PC-9 (cell line): ENCODE results near the gene ITIH3. TPM values are rescaled to one million over a fixed set of nuclear protein-coding genes. Genes with fewer than 3 reads are reported as not detected.

Experiments used
- BruUV-seq: library from RNA; stranded (reverse); fragments of 400-500 nt; replicated peaks from 2 replicates; lab custom pipeline; 2021; lab: Mats Ljungman, UMichigan
- CTCF ChIA-PET: fragments of 300-600 bp; sonication (Branson Sonifier 250); formaldehyde crosslinking; loops from one replicate; lab custom pipeline; 2022; ENCODE audit warnings: antibody characterized with exemption; lab: Charles Lee
- POLR2A ChIA-PET: fragments of 300-600 bp; sonication (Branson Sonifier 250); formaldehyde crosslinking; loops from one replicate; lab custom pipeline; 2022; ENCODE audit warnings: antibody characterized with exemption; ENCODE audit not compliant: unreplicated experiment; lab: Charles Lee
- DNase-seq, 2 experiments: peaks; one replicate each; pipeline versions ENCODE4 v3.0.0 to v3.0.0-alpha.2; 2015 to 2022; ENCODE audit warnings: mixed read lengths in 1 of 2
- H2AFZ ChIP-seq: fragments of 200-600 bp; sonication (generic); 2 replicates; pipeline ENCODE4 v1.8.1; 2017; ENCODE audit warnings: antibody characterized with exemption
- H3F3A ChIP-seq: fragments of 200-600 bp; sonication (generic); 2 replicates; pipeline ENCODE4 v1.8.1; 2017; ENCODE audit warnings: antibody characterized with exemption, mild to moderate bottlenecking, low read depth; ENCODE audit not compliant: insufficient read depth
- H3K27ac ChIP-seq: fragments of 200-600 bp; sonication (generic); 2 replicates; pipeline ENCODE4 v1.6.1; 2016; ENCODE audit warnings: mixed run types
- H3K27me3 ChIP-seq: fragments of 200-600 bp; sonication (generic); 2 replicates; pipeline ENCODE4 v1.6.1; 2016; ENCODE audit warnings: low read depth, mixed run types; ENCODE audit not compliant: insufficient read depth
- H3K36me3 ChIP-seq: fragments of 200-600 bp; sonication (generic); 2 replicates; pipeline ENCODE4 v1.6.1; 2016; ENCODE audit warnings: low read depth, mixed run types
- H3K4me1 ChIP-seq: fragments of 200-600 bp; sonication (generic); replicated peaks from 2 replicates; pipeline ENCODE4 v1.6.1; 2016; ENCODE audit warnings: mixed run types; ENCODE audit not compliant: insufficient read depth
- H3K4me2 ChIP-seq: fragments of 200-600 bp; sonication (generic); 2 replicates; pipeline ENCODE4 v1.6.1; 2017; ENCODE audit warnings: mixed run types
- H3K4me3 ChIP-seq: fragments of 200-600 bp; sonication (generic); 2 replicates; pipeline ENCODE4 v1.6.1; 2016; ENCODE audit warnings: mixed run types
- H3K79me2 ChIP-seq: fragments of 200-600 bp; sonication (generic); 2 replicates; pipeline ENCODE4 v1.6.1; 2017; ENCODE audit warnings: low read depth, mixed run types
- H3K9me2 ChIP-seq: fragments of 200-600 bp; sonication (generic); 2 replicates; pipeline ENCODE4 v1.8.1; 2017; ENCODE audit warnings: mild to moderate bottlenecking; ENCODE audit not compliant: insufficient read depth
- H3K9me3 ChIP-seq: fragments of 200-600 bp; sonication (generic); 2 replicates; pipeline ENCODE4 v1.8.1; 2016; ENCODE audit warnings: low read depth; ENCODE audit not compliant: insufficient read depth
- H4K20me1 ChIP-seq: fragments of 200-600 bp; sonication (generic); 2 replicates; pipeline ENCODE4 v1.8.1; 2017; ENCODE audit not compliant: insufficient read depth
- EZH2 ChIP-seq: fragments of 200-600 bp; sonication (generic); IDR thresholded peaks from 2 replicates; pipeline ENCODE4 v1.8.0; 2017; ENCODE audit warnings: antibody characterized with exemption, low read depth
- intact Hi-C: fragments of 100-400 bp; cut with micrococcal nuclease; formaldehyde crosslinking; loops from one replicate; pipeline ENCODE4 v1.10.0; 2022; ENCODE audit not compliant: unreplicated experiment
- total RNA-seq: library from RNA; stranded (reverse); gene quantifications from 2 replicates; pipeline ENCODE4 v1.2.3, GENCODE V29; 2021
- TF ChIP-seq, protein P1 (sequence below): fragments of 200-600 bp; sonication (generic); conservative IDR thresholded peaks from 2 replicates; pipeline ENCODE4 v1.6.1; 2017; ENCODE audit warnings: mixed run types, antibody characterized with exemption, mild to moderate bottlenecking, moderate library complexity

Gene ITIH3
- total RNA-seq, 1 experiment from 2014 or later, result not detected

DNA sequence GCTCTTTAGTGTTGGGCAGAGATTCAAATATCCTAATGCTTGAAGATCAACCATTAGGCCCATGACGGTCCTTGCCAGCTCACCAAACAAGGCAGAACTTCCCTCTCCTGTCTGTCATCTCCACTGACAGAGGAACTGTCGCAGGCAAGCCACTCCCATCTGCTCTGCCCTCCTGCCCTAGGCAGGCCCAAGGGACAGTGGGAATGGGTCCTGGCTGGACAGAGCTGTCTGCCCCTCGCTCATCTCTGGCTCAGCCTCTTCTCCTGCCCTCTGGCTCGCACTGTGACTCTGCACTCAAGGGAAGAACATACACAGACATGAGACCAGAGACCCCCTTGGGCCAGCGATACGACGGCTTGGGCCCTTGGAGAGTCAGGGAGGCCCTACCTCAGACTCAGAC, 47.8 kb downstream of the ITIH3 start:
- Histone ChIP-seq H3K4me3 (no peak overlapping the region), H2AFZ (no peak overlapping the region), H3K79me2 (no peaks in the 10 kb centered on the region), H3K4me2 (no peak overlapping the region), H3K27me3 (no peaks in the 10 kb centered on the region), H3K27ac (no peak overlapping the region), H4K20me1 (no peaks in the 10 kb centered on the region), H3K9me2 (no peaks in the 10 kb centered on the region), H3F3A (no peaks in the 10 kb centered on the region), H3K9me3 (no peaks in the 10 kb centered on the region), H3K36me3 (no peaks in the 10 kb centered on the region), H3K4me1 (no peaks in the 10 kb centered on the region)
- POLR2A ChIA-PET, result no interaction called here
- DNase-seq, result no peak
- intact Hi-C loops, result no loop called here
- TF ChIP-seq EZH2, result no peak
- TF ChIP-seq, protein P1, sequence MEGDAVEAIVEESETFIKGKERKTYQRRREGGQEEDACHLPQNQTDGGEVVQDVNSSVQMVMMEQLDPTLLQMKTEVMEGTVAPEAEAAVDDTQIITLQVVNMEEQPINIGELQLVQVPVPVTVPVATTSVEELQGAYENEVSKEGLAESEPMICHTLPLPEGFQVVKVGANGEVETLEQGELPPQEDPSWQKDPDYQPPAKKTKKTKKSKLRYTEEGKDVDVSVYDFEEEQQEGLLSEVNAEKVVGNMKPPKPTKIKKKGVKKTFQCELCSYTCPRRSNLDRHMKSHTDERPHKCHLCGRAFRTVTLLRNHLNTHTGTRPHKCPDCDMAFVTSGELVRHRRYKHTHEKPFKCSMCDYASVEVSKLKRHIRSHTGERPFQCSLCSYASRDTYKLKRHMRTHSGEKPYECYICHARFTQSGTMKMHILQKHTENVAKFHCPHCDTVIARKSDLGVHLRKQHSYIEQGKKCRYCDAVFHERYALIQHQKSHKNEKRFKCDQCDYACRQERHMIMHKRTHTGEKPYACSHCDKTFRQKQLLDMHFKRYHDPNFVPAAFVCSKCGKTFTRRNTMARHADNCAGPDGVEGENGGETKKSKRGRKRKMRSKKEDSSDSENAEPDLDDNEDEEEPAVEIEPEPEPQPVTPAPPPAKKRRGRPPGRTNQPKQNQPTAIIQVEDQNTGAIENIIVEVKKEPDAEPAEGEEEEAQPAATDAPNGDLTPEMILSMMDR, result no peak
- no TSS peak for BruUV-seq
- CTCF ChIA-PET, result no interaction called here

DNA sequence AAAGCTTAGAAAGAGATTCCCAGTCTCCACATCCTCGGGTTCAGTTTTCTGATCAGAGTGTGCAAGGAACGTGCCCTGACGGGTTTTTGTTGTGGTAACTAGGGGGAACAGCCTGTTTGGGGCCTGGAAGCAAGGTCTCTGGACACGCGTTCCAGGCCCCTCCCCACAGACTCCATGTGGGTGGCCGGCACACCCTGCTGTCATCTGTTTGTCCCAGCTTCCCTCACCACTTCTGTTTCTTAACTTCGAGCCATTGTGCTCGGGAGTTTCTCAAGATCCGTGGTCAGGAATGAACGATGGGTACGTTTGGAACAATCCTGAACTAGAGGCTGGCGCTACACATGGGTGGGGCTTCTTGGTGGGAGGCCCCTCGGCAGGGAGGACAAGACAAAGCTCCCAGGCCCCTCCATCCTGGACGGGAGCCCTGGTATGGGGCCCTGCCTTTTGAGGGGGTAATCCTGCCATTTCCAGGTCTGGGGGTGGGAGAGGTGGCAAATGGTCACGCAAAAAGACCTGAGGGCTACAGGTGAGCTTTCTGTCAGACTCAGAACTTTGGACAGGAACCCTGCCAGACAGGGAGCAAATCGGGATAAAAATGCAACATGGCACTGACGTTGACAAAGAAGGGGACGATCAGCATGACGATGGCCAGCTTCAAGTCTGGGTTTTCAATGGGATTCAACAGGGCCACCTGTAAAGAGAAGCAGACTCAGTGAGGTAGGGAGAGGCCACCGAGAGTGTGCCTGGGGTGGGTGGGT, 48.7 kb downstream of the ITIH3 start:
- H3K9me3 ChIP-seq, result no peaks in the 10 kb centered on the region
- no peaks in the 10 kb centered on the region for H3K4me1 ChIP-seq
- H3K27ac ChIP-seq, result no peak overlapping the region
- H3K79me2 ChIP-seq, result no peaks in the 10 kb centered on the region
- no TSS peak for BruUV-seq
- no peak overlapping the region for H2AFZ ChIP-seq
- no peaks in the 10 kb centered on the region for H3K27me3 ChIP-seq
- no peaks in the 10 kb centered on the region for H4K20me1 ChIP-seq
- H3K36me3 ChIP-seq, result no peaks in the 10 kb centered on the region
- no peak overlapping the region for H3K4me2 ChIP-seq
- intact Hi-C loops, result no loop called here
- H3K4me3 ChIP-seq, result no peak overlapping the region
- H3K9me2 ChIP-seq, result no peaks in the 10 kb centered on the region
- POLR2A ChIA-PET, result no interaction called here
- no peaks in the 10 kb centered on the region for H3F3A ChIP-seq
- CTCF ChIA-PET, result interaction anchor here (0.6 kb wide), 1 partner anchor 138 kb away, joined by 3 read pairs; no protein-coding TSS in a partner anchor
- TF ChIP-seq, protein P1, result no peak
- TF ChIP-seq EZH2, result no peak
- no peak for DNase-seq

DNA sequence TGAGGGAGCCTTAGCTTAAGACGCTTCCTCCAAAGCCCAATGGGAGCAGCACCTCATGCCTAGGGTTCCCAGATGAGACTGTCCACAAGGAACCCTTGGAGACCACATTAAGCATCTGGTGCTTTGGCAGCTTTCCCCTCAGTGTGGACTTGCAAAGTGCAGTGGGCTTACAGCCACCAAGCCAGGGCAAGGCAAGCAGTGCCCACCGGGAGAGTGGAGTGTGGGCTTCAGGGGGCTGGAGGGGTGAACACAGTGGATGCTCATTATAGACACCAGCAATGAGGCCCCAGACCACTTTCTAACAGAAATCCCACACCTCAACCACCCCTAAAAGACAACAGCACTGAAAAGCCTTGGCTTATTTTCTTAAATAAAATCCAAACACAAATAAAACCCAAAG, 49.3 kb downstream of the ITIH3 start:
- H3K27ac ChIP-seq, result no peak overlapping the region
- H3K9me3 ChIP-seq, result no peaks in the 10 kb centered on the region
- no peak overlapping the region for H3K4me3 ChIP-seq
- no peaks in the 10 kb centered on the region for H3K79me2 ChIP-seq
- TF ChIP-seq EZH2, result no peak
- TF ChIP-seq, protein P1, result no peak
- intact Hi-C loops, result no loop called here
- H3K4me2 ChIP-seq, result no peak overlapping the region
- no peaks in the 10 kb centered on the region for H3F3A ChIP-seq
- no peaks in the 10 kb centered on the region for H3K9me2 ChIP-seq
- H3K4me1 ChIP-seq, result no peaks in the 10 kb centered on the region
- BruUV-seq, result no TSS peak
- no peak for DNase-seq
- no peak overlapping the region for H2AFZ ChIP-seq
- ChIA-PET CTCF (interaction anchor here (0.6 kb wide), 1 partner anchor 137 kb away, joined by 3 read pairs; no protein-coding TSS in a partner anchor), POLR2A (no interaction called here)
- H3K36me3 ChIP-seq, result no peaks in the 10 kb centered on the region
- H3K27me3 ChIP-seq, result no peaks in the 10 kb centered on the region
- H4K20me1 ChIP-seq, result no peaks in the 10 kb centered on the region
